Chondrocyte (in vitro differentiated cells): Measurements from ENCODE around the gene NAV1. TPM values are rescaled to one million over a fixed set of nuclear protein-coding genes. Genes with fewer than 3 reads are reported as not detected.
"Not testable (repeated sequence)": the region's sequence is repeated elsewhere in the genome, so short reads cannot be mapped to it uniquely, and the experiment has no call there.

Source experiments
- DNase-seq: peaks from one replicate; pipeline ENCODE4 v3.0.0; 2021; ENCODE audit warnings: mixed read lengths, low spot score
- H3K27ac Mint-ChIP-seq: one replicate; pipeline ENCODE4 v1.8.0; 2021; ENCODE audit warnings: mild to moderate bottlenecking, moderate library complexity, mixed read lengths; ENCODE audit not compliant: unreplicated experiment
- H3K27me3 Mint-ChIP-seq: 2 replicates; pipeline ENCODE4 v1.8.0; 2021; ENCODE audit warnings: low read depth, mixed read lengths
- H3K36me3 Mint-ChIP-seq: 2 replicates; pipeline ENCODE4 v1.8.0; 2021; ENCODE audit warnings: low read depth, mixed read lengths
- H3K4me1 Mint-ChIP-seq: 2 replicates; pipeline ENCODE4 v1.8.0; 2021; ENCODE audit warnings: low read depth, mild to moderate bottlenecking, mixed read lengths
- H3K4me3 Mint-ChIP-seq: one replicate; pipeline ENCODE4 v1.8.0; 2021; ENCODE audit warnings: mild to moderate bottlenecking, moderate library complexity, mixed read lengths; ENCODE audit not compliant: unreplicated experiment
- H3K9me3 Mint-ChIP-seq: 2 replicates; pipeline ENCODE4 v1.8.0; 2021; ENCODE audit warnings: low read depth, mixed read lengths
- total RNA-seq: library from RNA; stranded (reverse); gene quantifications from 3 replicates; pipeline ENCODE4 v1.2.1, GENCODE V29; 2021
- TF ChIP-seq, protein P1 (sequence below): fragments of 200-600 bp; sonication (generic); IDR thresholded peaks from 2 replicates; pipeline ENCODE4 v1.5.0; 2021; ENCODE audit warnings: antibody characterized with exemption, mild to moderate bottlenecking, moderate library complexity

The NAV1 gene
- total RNA-seq, 1 donor from 2014 or later = 201 TPM

DNA sequence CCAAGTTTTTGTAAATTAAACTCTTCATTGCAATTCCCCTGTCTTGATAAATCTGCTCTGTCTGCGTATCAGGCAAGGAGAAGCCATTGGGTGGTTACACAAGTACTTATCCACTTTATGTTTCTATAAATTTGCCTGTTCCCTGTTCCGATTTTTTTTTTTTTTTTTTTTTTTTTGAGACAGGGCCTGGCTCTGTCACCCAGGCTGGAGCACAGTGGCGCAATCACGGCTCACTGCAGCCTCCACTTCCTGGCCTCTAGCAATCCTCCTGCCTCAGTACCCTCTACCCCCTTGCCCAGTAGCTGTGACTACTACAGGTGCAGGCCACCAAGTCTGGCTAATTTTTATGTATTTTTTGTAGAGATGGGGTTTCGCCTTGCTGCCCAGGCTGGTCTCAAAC, 20.9 kb upstream of the NAV1 start:
- Mint-ChIP-seq H3K36me3 (no peaks in the 10 kb centered on the region), H3K4me3 (no peak overlapping the region), H3K9me3 (no peaks in the 10 kb centered on the region), H3K27me3 (no peaks in the 10 kb centered on the region), H3K27ac (no peak overlapping the region), H3K4me1 (peaks cover 7% of the 10 kb centered on the region)
- no peak for DNase-seq
- TF ChIP-seq, protein P1, sequence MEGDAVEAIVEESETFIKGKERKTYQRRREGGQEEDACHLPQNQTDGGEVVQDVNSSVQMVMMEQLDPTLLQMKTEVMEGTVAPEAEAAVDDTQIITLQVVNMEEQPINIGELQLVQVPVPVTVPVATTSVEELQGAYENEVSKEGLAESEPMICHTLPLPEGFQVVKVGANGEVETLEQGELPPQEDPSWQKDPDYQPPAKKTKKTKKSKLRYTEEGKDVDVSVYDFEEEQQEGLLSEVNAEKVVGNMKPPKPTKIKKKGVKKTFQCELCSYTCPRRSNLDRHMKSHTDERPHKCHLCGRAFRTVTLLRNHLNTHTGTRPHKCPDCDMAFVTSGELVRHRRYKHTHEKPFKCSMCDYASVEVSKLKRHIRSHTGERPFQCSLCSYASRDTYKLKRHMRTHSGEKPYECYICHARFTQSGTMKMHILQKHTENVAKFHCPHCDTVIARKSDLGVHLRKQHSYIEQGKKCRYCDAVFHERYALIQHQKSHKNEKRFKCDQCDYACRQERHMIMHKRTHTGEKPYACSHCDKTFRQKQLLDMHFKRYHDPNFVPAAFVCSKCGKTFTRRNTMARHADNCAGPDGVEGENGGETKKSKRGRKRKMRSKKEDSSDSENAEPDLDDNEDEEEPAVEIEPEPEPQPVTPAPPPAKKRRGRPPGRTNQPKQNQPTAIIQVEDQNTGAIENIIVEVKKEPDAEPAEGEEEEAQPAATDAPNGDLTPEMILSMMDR = no peak

DNA sequence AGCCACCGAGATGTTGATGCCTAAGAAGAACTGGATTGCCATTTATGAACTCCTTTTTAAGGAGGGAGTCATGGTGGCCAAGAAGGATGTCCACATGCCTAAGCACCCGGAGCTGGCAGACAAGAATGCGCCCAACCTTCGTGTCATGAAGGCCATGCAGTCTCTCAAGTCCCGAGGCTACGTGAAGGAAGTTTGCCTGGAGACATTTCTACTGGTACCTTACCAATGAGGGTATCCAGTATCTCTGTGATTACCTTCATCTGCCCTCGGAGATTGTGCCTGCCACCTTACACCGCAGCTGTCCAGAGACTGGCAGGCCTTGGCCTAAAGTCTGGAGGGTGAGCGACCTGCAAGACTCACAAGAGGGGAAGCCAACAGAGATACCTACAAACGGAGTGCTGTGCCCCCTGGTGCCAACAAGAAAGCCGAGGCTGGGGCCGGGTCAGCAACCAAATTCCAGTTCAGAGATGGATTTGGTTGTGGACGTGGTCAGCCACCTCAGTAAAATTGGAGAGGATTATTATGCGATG, 18.8 kb upstream of the NAV1 start:
- H3K27ac Mint-ChIP-seq, H3K36me3 Mint-ChIP-seq, DNase-seq, H3K9me3 Mint-ChIP-seq, H3K4me3 Mint-ChIP-seq, H3K4me1 Mint-ChIP-seq, H3K27me3 Mint-ChIP-seq: not testable (repeated sequence)

DNA sequence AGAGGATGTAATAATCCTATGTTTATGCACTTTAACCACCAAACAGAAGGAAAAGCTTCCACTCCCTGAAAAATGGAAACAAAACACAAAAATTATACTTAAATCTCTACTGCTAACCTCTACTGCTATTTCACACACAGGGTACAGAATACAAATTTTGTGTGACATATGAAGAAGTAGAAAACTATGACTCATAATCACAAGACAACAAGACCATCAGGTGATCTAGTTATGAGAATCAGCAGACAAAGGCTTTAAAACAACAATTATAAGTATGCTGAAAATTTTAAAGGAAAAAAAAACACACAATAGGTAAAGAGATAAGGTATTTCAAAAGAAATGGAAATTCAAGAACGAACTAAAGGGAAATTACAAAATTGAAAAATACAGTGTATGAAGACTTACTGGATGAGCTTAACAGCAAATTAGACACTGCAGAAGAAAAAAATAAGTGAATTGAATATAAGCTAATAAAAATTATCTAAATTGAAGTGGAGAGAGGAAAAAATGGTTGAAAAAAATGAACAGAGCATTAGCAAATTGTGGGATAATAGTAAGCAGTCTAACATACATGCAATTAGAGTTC, 13.6 kb upstream of the NAV1 start:
- Mint-ChIP-seq H3K27me3 (no peaks in the 10 kb centered on the region), H3K9me3 (peaks cover 3% of the 10 kb centered on the region), H3K27ac (no peak overlapping the region), H3K4me3 (no peak overlapping the region), H3K4me1 (peaks cover 5% of the 10 kb centered on the region), H3K36me3 (peaks cover 2% of the 10 kb centered on the region)
- no peak for DNase-seq
- TF ChIP-seq, protein P1 = no peak

DNA sequence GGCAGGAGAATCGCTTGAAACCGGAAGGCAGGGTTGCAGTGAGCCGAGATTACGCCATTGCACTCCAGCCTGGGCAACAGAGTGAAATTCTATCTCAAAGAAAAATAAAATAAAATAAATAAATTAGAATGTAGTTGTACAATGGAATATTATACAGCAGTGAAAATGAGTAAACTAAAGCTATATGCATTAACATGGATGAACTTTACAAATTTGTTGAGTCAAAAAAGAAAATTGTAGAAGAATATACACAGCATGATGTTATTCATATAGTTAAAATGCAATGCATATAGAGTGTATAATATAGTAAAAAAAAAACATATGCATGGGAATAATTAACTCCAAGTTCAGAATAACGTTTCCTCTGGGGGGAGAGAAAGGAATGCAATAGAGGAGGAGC, 11.0 kb upstream of the NAV1 start:
- Mint-ChIP-seq H3K4me3 (no peak overlapping the region), H3K9me3 (peaks cover 3% of the 10 kb centered on the region), H3K27me3 (no peaks in the 10 kb centered on the region), H3K4me1 (peaks cover 31% of the 10 kb centered on the region), H3K27ac (no peak overlapping the region), H3K36me3 (peaks cover 2% of the 10 kb centered on the region)
- no peak for DNase-seq
- TF ChIP-seq, protein P1 = no peak

DNA sequence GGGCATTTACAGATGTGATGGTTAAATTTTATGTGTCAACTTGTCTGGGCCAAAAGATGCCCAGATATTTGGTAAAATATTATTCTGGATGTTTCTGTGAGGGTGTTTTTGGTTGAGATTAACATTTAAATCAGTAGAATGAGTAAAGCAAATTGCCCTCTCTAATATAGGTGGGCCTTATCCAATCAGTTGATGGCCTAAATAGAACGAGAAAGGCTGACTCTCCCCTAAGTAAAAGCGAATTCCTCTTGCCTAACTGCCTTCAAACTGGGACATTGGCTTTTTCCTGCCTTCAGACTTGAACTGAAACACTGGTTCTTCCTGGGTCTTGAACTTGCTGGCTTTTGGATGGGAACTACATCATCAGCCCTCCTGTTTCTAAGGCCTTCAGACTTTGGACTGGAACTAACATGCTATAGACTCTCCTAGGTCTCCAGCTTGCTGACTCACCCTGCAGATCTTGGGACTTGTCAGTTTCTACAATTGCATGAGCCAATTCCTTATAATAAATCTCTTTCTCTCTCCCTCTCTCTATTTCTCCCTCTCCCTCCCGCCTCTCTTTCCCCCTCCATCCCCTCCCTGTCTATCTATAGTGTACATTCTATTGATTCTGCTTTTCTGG, 10.2 kb upstream of the NAV1 start:
- Mint-ChIP-seq H3K4me1 (peaks cover 35% of the 10 kb centered on the region), H3K36me3 (peaks cover 2% of the 10 kb centered on the region), H3K9me3 (peaks cover 3% of the 10 kb centered on the region), H3K4me3 (no peak overlapping the region), H3K27me3 (no peaks in the 10 kb centered on the region), H3K27ac (peak overlapping the region; percentile 57)
- no peak for DNase-seq
- TF ChIP-seq, protein P1 = no peak
